ENCODE data around the gene POU2AF2. TPM values are rescaled to one million over a fixed set of nuclear protein-coding genes. Genes with fewer than 3 reads are reported as not detected.
"Not testable (repeated sequence)": the region's sequence is repeated elsewhere in the genome, so short reads cannot be mapped to it uniquely, and the experiment has no call there.

POU2AF2 gene
- total RNA-seq, 3 donors from 2014 or later (not counting 1 experiment from before 2014, with no cell fraction given): not detected

GRCh38 chr11:111259896-111260295 lies 14.4 kb downstream of the POU2AF2 start:
- WGBS (ENCODE audit: insufficient coverage): 89% methylated on average over 4 of the region's 4 CpGs
- H3K4me3 Mint-ChIP-seq: no peak overlapping the region
- no peaks in the 10 kb centered on the region for H3K4me1 Mint-ChIP-seq
- intact Hi-C loops (cut with micrococcal nuclease): no loop called here
- H3K27ac ChIP-seq (ENCODE audit: low read length): no peak overlapping the region
- ATAC-seq (no peak), DNase-seq (no peak)
- no peaks in the 10 kb centered on the region for H3K4me1 ChIP-seq (ENCODE audit: control insufficient read depth, insufficient read depth, low read length)
- no peaks in the 10 kb centered on the region for H3K9me3 Mint-ChIP-seq
- H3K27me3 Mint-ChIP-seq (ENCODE audit: low read depth in 2 of 2): peaks cover 3 to 8% of the 10 kb centered on the region in 2 donors
- H3K27ac Mint-ChIP-seq: no peak overlapping the region
- no peaks in the 10 kb centered on the region for H3K27me3 ChIP-seq (ENCODE audit: control insufficient read depth, insufficient read depth, low read length)
- H3K36me3 Mint-ChIP-seq: no peaks in the 10 kb centered on the region
- no peak overlapping the region for H3K4me3 ChIP-seq (ENCODE audit: low read length)
- TF ChIP-seq, protein P1, sequence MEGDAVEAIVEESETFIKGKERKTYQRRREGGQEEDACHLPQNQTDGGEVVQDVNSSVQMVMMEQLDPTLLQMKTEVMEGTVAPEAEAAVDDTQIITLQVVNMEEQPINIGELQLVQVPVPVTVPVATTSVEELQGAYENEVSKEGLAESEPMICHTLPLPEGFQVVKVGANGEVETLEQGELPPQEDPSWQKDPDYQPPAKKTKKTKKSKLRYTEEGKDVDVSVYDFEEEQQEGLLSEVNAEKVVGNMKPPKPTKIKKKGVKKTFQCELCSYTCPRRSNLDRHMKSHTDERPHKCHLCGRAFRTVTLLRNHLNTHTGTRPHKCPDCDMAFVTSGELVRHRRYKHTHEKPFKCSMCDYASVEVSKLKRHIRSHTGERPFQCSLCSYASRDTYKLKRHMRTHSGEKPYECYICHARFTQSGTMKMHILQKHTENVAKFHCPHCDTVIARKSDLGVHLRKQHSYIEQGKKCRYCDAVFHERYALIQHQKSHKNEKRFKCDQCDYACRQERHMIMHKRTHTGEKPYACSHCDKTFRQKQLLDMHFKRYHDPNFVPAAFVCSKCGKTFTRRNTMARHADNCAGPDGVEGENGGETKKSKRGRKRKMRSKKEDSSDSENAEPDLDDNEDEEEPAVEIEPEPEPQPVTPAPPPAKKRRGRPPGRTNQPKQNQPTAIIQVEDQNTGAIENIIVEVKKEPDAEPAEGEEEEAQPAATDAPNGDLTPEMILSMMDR (IDR thresholded peaks at IDR 0.05): no peak
- H3K9me3 ChIP-seq (ENCODE audit: control insufficient read depth, insufficient read depth, low read length): no peaks in the 10 kb centered on the region
- H3K36me3 ChIP-seq (ENCODE audit: control insufficient read depth, insufficient read depth, low read length): no peaks in the 10 kb centered on the region

GRCh38 chr11:111260811-111261210 lies 15.3 kb downstream of the POU2AF2 start:
- Mint-ChIP-seq H3K27me3 (ENCODE audit: low read depth in 2 of 2) (peaks cover 3 to 8% of the 10 kb centered on the region in 2 donors), H3K9me3 (no peaks in the 10 kb centered on the region), H3K36me3 (no peaks in the 10 kb centered on the region), H3K27ac (no peak overlapping the region), H3K4me1 (no peaks in the 10 kb centered on the region), H3K4me3 (no peak overlapping the region)
- no peaks in the 10 kb centered on the region for H3K27me3 ChIP-seq (ENCODE audit: control insufficient read depth, insufficient read depth, low read length)
- intact Hi-C loops (cut with micrococcal nuclease): no loop called here
- DNase-seq (no peak), ATAC-seq (no peak)
- 61% methylated on average over 4 of the region's 4 CpGs for WGBS (ENCODE audit: insufficient coverage)
- no peak overlapping the region for H3K27ac ChIP-seq (ENCODE audit: low read length)
- no peak overlapping the region for H3K4me3 ChIP-seq (ENCODE audit: low read length)
- H3K9me3 ChIP-seq (ENCODE audit: control insufficient read depth, insufficient read depth, low read length): no peaks in the 10 kb centered on the region
- no peaks in the 10 kb centered on the region for H3K36me3 ChIP-seq (ENCODE audit: control insufficient read depth, insufficient read depth, low read length)
- TF ChIP-seq, protein P1 (IDR thresholded peaks at IDR 0.05): no peak
- H3K4me1 ChIP-seq (ENCODE audit: control insufficient read depth, insufficient read depth, low read length): no peaks in the 10 kb centered on the region

DNA sequence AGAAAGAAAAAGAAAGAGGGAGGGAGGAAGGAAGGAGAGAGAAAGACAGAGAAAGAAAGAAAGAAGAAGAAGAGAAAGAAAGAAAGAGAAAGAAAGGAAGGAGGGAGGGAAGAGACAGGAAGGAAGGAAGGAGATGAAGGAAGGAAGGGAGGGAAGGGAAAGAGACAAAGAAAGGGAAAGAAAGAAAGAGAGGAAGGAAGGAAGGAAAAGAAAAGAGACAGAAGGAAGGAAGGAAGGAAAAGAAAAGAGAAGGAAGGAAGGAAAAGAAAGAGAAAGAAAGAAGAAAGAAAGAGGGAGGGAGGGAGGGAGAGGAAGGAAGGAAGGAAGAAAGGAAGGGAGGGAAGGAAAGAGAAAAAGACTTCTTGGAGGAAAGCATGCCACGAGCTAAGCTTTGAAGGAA lies 19.1 kb downstream of the POU2AF2 start:
- DNase-seq (no peak), ATAC-seq (no peak)
- Mint-ChIP-seq H3K9me3 (no peaks in the 10 kb centered on the region), H3K4me3 (no peak overlapping the region), H3K27me3 (ENCODE audit: low read depth in 2 of 2) (peaks cover 3 to 8% of the 10 kb centered on the region in 2 donors), H3K27ac (no peak overlapping the region), H3K4me1 (no peaks in the 10 kb centered on the region), H3K36me3 (no peaks in the 10 kb centered on the region)
- Histone ChIP-seq H3K4me1 (ENCODE audit: control insufficient read depth, insufficient read depth, low read length) (no peaks in the 10 kb centered on the region), H3K36me3 (ENCODE audit: control insufficient read depth, insufficient read depth, low read length) (no peaks in the 10 kb centered on the region), H3K4me3 (ENCODE audit: low read length) (no peak overlapping the region), H3K9me3 (ENCODE audit: control insufficient read depth, insufficient read depth, low read length) (no peaks in the 10 kb centered on the region), H3K27me3 (ENCODE audit: control insufficient read depth, insufficient read depth, low read length) (no peaks in the 10 kb centered on the region), H3K27ac (ENCODE audit: low read length) (no peak overlapping the region)
- WGBS (ENCODE audit: insufficient coverage): 83% methylated on average over 1 of the region's 1 CpG
- TF ChIP-seq, protein P1 (IDR thresholded peaks at IDR 0.05): no peak
- intact Hi-C loops (cut with micrococcal nuclease): no loop called here

DNA sequence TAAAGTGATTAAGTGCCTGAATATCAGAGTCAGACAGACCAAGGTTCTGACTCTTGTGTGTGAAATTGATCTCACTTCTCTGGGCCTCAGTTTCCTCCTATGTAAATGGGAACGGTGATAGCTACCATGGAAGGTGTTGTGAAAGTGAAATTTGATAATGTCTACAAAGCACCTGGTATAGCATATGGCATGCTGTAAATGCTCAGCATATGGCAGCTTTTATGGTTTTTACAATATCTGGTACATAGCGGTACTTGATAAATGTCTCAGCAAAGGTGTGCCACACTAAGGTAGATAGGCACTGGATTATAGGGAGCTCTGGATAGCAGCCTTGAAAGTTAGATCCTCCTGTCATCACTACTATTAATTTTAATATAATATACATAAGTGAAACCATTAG lies 19.9 kb downstream of the POU2AF2 start:
- no peak for DNase-seq

DNA sequence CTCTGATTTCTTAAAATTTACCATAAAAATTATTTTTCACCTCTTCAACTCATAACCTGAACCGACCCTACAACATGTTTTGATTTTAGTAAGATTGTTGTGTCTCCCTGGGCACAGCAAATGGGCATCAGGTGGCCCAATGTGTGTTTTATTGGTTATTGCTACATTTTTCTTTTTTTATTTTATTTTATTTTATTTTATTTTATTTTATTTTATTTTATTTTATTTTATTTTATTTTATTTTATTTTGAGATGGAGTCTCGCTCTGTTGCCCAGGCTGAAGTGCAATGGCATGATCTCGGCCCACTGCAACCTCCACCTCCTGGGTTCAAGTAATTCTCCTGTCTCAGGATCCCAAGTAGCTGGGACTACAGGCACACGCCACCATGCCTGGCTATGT lies 22.8 kb downstream of the POU2AF2 start:
- intact Hi-C loops (cut with micrococcal nuclease); H3K9me3 Mint-ChIP-seq; H3K9me3 ChIP-seq (ENCODE audit: control insufficient read depth, insufficient read depth, low read length); H3K4me1 ChIP-seq (ENCODE audit: control insufficient read depth, insufficient read depth, low read length); H3K4me3 ChIP-seq (ENCODE audit: low read length); ATAC-seq; H3K36me3 Mint-ChIP-seq; H3K36me3 ChIP-seq (ENCODE audit: control insufficient read depth, insufficient read depth, low read length); H3K27me3 ChIP-seq (ENCODE audit: control insufficient read depth, insufficient read depth, low read length); H3K4me1 Mint-ChIP-seq; H3K27ac Mint-ChIP-seq; DNase-seq; H3K4me3 Mint-ChIP-seq; H3K27ac ChIP-seq (ENCODE audit: low read length): not testable (repeated sequence)
- WGBS (ENCODE audit: insufficient coverage): 40% methylated on average over 2 of the region's 4 CpGs
- peaks cover 4 to 14% of the 10 kb centered on the region in 2 donors for H3K27me3 Mint-ChIP-seq (ENCODE audit: low read depth in 2 of 2)

More for the DNA sequence above, 19.9 kb downstream of the POU2AF2 start:
- no peaks in the 10 kb centered on the region for H3K36me3 Mint-ChIP-seq
- Histone ChIP-seq H3K27me3 (ENCODE audit: control insufficient read depth, insufficient read depth, low read length) (no peaks in the 10 kb centered on the region), H3K9me3 (ENCODE audit: control insufficient read depth, insufficient read depth, low read length) (no peaks in the 10 kb centered on the region), H3K36me3 (ENCODE audit: control insufficient read depth, insufficient read depth, low read length) (no peaks in the 10 kb centered on the region), H3K4me3 (ENCODE audit: low read length) (no peak overlapping the region), H3K27ac (ENCODE audit: low read length) (no peak overlapping the region), H3K4me1 (ENCODE audit: control insufficient read depth, insufficient read depth, low read length) (no peaks in the 10 kb centered on the region)
- intact Hi-C loops (cut with micrococcal nuclease): no loop called here
- TF ChIP-seq, protein P1 (IDR thresholded peaks at IDR 0.05): no peak
- peaks cover 0 to 13% of the 10 kb centered on the region in 2 donors for H3K27me3 Mint-ChIP-seq (ENCODE audit: low read depth in 2 of 2)
- no peak overlapping the region for H3K27ac Mint-ChIP-seq
- H3K9me3 Mint-ChIP-seq: no peaks in the 10 kb centered on the region
- H3K4me1 Mint-ChIP-seq: no peaks in the 10 kb centered on the region
- 84% methylated on average over 2 of the region's 2 CpGs for WGBS (ENCODE audit: insufficient coverage)
- no peak for ATAC-seq
- no peak overlapping the region for H3K4me3 Mint-ChIP-seq
